Stimulated activated naive B cell treated with anti-CD40 and anti-IgM and Interleukin-4, amounts not matched to agents 10 μg/mL and 1 μg/mL and 100 μg/mL, for 72 hours (primary cell): Measurements from ENCODE around the gene TAF1D.

Experiments used
- ATAC-seq, 2 donors: fragments of 150-1000 bp; cut with Tn5 transposase; replicated peaks; 2 replicates each; pipeline ENCODE4 v1.10.0; 2021; ENCODE audit warnings: moderate library complexity in 1 of 2
- DNase-seq: peaks from one replicate; pipeline ENCODE4 v3.0.0; 2021
- H3K27ac Mint-ChIP-seq: one replicate; pipeline ENCODE4 v1.8.0; 2022; ENCODE audit warnings: mild to moderate bottlenecking, mixed read lengths
- H3K27me3 Mint-ChIP-seq, 2 donors: one replicate each; pipeline ENCODE4 v1.8.0; 2022; ENCODE audit warnings: mixed read lengths in 2 of 2
- H3K36me3 Mint-ChIP-seq, 2 donors: one replicate each; pipeline ENCODE4 v1.8.0; 2022; ENCODE audit warnings: mixed read lengths in 2 of 2, mild to moderate bottlenecking in 1 of 2
- H3K4me1 Mint-ChIP-seq, 2 donors: one replicate each; pipeline ENCODE4 v1.8.0; 2022; ENCODE audit warnings: mixed read lengths in 2 of 2, mild to moderate bottlenecking in 1 of 2
- H3K4me3 Mint-ChIP-seq, 2 donors: one replicate each; pipeline ENCODE4 v1.8.0; 2022; ENCODE audit warnings: mild to moderate bottlenecking in 2 of 2, mixed read lengths in 2 of 2, moderate library complexity in 1 of 2
- H3K9me3 Mint-ChIP-seq, 2 donors: one replicate each; pipeline ENCODE4 v1.8.0; 2022; ENCODE audit warnings: mixed read lengths in 2 of 2, mild to moderate bottlenecking in 1 of 2

The TAF1D gene

DNA sequence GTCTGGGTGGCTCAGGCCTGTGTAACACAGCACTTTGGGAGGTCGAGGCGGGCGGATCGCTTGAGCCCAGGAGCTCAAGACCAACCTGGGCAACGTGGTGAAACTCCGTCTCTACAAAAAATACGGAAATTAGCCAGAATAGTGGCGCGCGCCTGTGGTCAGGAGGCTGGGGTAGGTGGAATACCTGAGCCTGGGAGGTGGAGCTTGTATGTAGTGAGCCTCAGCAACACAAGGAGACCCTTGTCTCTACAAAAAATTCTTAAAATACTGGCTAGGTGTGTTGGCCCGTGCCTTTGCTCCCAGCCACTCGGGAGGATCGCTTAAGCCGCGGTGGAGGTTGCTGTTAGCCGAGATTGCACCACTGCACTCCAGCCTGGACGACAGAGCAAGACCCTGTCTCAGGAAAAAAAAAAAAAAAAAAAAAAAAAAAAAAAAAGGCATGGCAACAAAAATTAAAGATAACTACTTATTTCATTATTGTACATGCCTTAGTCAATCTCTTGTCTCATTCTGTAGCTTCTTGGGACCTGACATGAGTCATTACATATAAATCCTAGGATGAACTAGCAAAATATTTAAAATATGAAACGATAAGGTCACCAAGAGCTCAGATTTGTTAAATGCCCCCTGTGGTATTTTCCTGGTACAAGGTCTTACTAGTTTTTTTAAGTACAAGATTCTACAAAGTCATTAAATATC, 1.1 kb downstream of the TAF1D start:
- peaks cover 20 to 51% of the 10 kb centered on the region in 2 donors for H3K4me1 Mint-ChIP-seq
- peak; percentile 17 to 29 for ATAC-seq
- H3K36me3 Mint-ChIP-seq = peaks cover 46 to 60% of the 10 kb centered on the region in 2 donors

DNA sequence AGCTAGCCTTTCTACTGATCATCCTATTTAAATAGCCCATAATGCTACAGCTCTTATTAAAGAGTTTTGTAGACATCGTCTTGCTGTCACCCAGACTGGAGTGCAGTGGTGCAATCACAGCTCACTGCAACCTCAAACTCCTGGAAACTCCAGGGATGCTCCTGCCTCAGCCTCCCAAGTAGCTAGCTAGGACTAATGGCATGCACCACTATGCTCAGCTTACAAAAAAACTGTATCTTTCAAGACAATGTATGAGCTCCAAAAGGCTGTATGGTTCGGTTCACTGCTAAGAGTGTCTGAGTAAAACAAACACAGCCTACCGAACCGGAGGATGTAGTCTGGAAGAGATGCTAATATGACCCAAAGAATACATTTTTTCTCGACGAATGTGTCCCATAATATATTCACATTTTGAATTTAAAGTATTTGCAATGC, 2.6 kb downstream of the TAF1D start:
- H3K36me3 Mint-ChIP-seq = peaks cover 54 to 66% of the 10 kb centered on the region in 2 donors
- DNase-seq (no peak), ATAC-seq (no peak)
- peaks cover 17 to 51% of the 10 kb centered on the region in 2 donors for H3K4me1 Mint-ChIP-seq
- H3K9me3 Mint-ChIP-seq = no peaks in the 10 kb centered on the region
- peak overlapping the region; percentile 99 for H3K4me3 Mint-ChIP-seq
- no peaks in the 10 kb centered on the region for H3K27me3 Mint-ChIP-seq
- peak overlapping the region; percentile 77 for H3K27ac Mint-ChIP-seq

More for the DNA sequence above, 1.1 kb downstream of the TAF1D start:
- Mint-ChIP-seq H3K27ac (peak overlapping the region; percentile 100), H3K27me3 (no peaks in the 10 kb centered on the region), H3K9me3 (no peaks in the 10 kb centered on the region), H3K4me3 (peak overlapping the region; percentile 99)
- DNase-seq = peak; percentile 39

DNA sequence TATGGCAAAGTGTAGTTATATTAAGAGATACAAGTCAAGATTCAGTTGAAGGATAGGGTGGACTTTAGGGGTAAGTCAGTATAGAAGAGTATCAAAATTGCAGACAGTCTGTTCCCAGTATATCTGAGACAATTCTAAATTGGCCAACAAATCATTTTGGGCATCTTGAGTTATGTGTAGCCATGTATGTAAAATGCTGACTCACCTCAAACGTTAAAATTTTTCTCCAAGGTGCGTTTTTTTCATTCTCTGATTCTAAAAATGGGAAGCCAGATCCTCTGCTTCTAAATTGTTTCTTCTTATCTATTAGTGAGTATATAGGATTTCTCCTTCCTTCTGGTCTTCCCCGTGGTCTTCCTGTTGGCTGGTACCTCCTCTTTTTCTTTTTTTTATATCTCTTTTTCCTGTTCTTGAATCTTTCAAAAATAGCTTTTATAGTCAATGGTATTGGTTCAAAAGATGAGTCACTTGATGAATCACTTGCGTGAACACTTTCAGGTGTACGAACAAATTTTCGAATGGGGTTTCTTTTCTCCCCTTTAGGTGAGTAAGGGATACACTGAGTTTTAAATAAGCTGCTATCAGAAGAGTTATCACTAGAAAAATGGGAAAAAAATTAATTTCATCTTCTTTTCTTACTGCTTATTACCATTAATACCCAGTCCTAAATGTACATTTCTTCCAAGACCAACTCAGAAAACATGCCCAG, 3.2 kb downstream of the TAF1D start:
- peak overlapping the region; percentile 99 for H3K4me3 Mint-ChIP-seq
- H3K4me1 Mint-ChIP-seq = peaks cover 17 to 49% of the 10 kb centered on the region in 2 donors
- H3K27ac Mint-ChIP-seq = peak overlapping the region; percentile 77
- no peak for ATAC-seq
- no peak for DNase-seq
- no peaks in the 10 kb centered on the region for H3K27me3 Mint-ChIP-seq
- H3K9me3 Mint-ChIP-seq = no peaks in the 10 kb centered on the region
- H3K36me3 Mint-ChIP-seq = peaks cover 52 to 65% of the 10 kb centered on the region in 2 donors

DNA sequence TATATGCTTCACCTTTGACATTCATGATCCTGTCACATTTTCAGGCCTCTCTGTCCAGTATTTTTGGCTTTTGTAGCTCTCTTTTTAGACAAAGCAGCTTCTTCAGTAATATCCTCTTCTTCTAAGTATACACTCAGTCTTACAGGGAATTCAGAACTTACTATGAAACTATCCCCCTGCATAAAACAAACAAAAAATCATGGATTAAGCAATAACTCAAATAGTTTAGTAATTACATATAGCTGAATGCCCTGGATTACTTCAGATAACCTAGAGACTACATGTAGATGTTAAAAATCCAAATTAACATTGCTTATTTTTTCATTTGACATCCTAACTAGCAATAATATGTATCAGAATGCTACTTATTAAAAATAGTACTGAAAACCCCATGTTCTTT, 5.2 kb downstream of the TAF1D start:
- no peak for DNase-seq
- H3K9me3 Mint-ChIP-seq = no peaks in the 10 kb centered on the region
- H3K36me3 Mint-ChIP-seq = peaks cover 47 to 67% of the 10 kb centered on the region in 2 donors
- ATAC-seq = no peak
- no peak overlapping the region for H3K4me3 Mint-ChIP-seq
- H3K27me3 Mint-ChIP-seq = no peaks in the 10 kb centered on the region
- H3K27ac Mint-ChIP-seq = peak overlapping the region; percentile 25
- H3K4me1 Mint-ChIP-seq = peaks cover 14 to 43% of the 10 kb centered on the region in 2 donors

DNA sequence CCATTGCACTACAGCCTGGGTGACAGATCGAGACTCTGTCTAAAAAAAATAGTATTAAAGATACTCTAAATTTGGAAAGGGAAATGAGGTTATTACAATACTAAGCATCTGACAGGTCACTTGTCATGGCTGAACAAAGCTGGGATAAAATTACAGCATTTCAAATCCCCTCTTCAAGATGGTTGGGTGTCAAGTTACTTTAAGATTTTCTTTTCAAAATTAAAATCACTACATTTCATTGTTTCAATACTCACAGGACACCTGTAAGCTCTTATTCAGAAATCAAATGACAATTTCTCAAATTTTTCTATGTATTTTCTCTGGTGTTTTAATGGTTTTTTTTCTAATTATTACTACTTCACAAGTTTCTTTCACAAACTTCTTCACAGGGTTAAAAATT, 5.7 kb downstream of the TAF1D start:
- Mint-ChIP-seq H3K4me1 (peaks cover 13 to 42% of the 10 kb centered on the region in 2 donors), H3K36me3 (peaks cover 42 to 62% of the 10 kb centered on the region in 2 donors), H3K9me3 (no peaks in the 10 kb centered on the region), H3K4me3 (no peak overlapping the region), H3K27me3 (no peaks in the 10 kb centered on the region), H3K27ac (no peak overlapping the region)
- no peak for ATAC-seq
- DNase-seq = no peak

DNA sequence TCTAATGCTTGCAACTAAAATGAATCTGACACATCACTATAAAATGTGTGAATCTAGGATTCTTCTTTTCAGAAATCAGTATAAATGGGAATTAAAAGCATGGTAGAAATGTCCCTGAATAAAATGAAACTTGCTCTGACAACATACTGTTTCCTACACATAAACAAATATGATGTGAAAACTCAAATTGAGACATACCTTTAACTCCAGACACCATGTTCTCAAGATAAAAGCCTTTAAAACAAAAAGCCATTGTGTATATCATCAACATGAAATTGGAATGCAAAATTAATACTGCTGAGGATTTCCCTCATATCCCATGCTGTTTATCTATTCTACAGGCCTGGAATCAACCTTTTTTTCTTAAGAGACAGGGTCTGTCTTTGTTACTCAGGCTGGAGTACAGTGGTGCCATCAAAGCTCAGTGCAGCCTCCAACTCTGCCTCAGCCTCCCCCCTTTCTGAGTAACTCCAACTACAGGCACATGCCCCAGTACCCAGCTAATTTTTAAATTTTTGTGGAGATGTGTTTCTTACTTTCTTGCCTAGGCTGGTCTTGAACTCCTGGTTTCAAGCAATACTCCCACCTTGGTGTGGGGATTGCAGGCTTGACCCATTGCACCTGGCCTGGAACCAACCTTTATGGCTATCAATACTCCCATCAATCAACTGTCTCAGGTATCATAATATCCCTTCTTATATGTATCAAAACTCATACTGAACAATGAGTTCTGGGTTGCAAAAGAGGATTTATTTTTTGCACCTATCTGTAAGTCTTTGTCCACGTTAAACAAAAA, 6.7 kb downstream of the TAF1D start:
- H3K27me3 Mint-ChIP-seq = no peaks in the 10 kb centered on the region
- no peak for DNase-seq
- H3K27ac Mint-ChIP-seq = peak overlapping the region; percentile 59
- no peaks in the 10 kb centered on the region for H3K9me3 Mint-ChIP-seq
- peaks cover 34 to 55% of the 10 kb centered on the region in 2 donors for H3K36me3 Mint-ChIP-seq
- H3K4me1 Mint-ChIP-seq = peaks cover 14 to 36% of the 10 kb centered on the region in 2 donors
- ATAC-seq = no peak
- peak overlapping the region in 1 of 2 donors; percentile 17 for H3K4me3 Mint-ChIP-seq

DNA sequence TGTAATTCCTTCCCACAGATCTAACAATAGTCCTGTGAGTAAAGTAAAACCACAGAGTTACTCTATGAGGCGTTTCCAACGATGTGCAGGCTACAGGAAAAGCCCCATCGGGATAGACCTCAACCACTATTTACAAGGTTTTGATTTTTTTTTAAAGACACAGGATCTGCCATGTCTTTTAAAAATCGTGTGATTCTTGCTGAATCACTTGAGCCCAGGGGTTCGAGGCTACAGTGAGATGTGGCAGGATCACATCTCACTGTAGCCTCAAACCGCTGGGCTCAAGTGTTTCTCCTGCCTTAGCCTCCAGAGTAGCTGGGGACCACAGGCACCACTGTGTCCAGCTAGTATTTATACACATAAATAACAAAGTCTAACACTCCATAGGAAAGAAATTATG, 7.8 kb downstream of the TAF1D start:
- Mint-ChIP-seq H3K27me3 (no peaks in the 10 kb centered on the region), H3K4me3 (no peak overlapping the region), H3K36me3 (peaks cover 37 to 50% of the 10 kb centered on the region in 2 donors), H3K27ac (no peak overlapping the region), H3K4me1 (peaks cover 10 to 29% of the 10 kb centered on the region in 2 donors), H3K9me3 (no peaks in the 10 kb centered on the region)
- DNase-seq (no peak), ATAC-seq (no peak)

DNA sequence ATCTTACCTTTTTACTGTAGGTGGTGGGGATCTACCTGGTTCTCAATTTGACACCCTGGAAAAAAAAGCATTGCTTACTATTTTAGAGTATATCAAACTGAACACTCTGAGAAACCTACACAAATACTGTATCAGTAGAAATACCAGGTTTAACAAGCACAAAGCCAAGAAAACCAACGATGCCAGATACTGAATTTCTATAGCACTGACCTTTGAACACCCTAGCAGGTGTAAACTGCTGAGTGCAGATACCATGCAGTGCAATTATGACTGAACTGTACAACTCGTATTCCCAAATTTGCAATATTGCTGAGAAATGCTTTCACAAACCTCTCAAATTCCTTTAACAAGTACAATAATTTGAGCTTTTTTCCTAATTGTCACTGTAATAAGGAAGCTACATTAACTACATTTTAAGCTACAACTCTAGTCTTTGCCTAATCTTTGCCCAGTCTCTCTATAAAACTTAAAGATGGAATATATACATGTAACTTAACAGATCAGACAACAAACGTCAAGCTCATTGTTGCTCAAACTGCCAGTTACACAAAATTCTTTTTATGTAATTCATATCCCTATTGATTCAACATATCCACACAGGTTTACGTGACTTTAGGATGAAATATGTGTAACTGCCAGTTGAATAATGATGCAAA, 8.9 kb downstream of the TAF1D start:
- H3K4me1 Mint-ChIP-seq = peaks cover 7 to 19% of the 10 kb centered on the region in 2 donors
- no peak overlapping the region for H3K4me3 Mint-ChIP-seq
- no peak for ATAC-seq
- peaks cover 27 to 44% of the 10 kb centered on the region in 2 donors for H3K36me3 Mint-ChIP-seq
- no peak overlapping the region for H3K27ac Mint-ChIP-seq
- DNase-seq = no peak
- H3K27me3 Mint-ChIP-seq = no peaks in the 10 kb centered on the region
- no peaks in the 10 kb centered on the region for H3K9me3 Mint-ChIP-seq

DNA sequence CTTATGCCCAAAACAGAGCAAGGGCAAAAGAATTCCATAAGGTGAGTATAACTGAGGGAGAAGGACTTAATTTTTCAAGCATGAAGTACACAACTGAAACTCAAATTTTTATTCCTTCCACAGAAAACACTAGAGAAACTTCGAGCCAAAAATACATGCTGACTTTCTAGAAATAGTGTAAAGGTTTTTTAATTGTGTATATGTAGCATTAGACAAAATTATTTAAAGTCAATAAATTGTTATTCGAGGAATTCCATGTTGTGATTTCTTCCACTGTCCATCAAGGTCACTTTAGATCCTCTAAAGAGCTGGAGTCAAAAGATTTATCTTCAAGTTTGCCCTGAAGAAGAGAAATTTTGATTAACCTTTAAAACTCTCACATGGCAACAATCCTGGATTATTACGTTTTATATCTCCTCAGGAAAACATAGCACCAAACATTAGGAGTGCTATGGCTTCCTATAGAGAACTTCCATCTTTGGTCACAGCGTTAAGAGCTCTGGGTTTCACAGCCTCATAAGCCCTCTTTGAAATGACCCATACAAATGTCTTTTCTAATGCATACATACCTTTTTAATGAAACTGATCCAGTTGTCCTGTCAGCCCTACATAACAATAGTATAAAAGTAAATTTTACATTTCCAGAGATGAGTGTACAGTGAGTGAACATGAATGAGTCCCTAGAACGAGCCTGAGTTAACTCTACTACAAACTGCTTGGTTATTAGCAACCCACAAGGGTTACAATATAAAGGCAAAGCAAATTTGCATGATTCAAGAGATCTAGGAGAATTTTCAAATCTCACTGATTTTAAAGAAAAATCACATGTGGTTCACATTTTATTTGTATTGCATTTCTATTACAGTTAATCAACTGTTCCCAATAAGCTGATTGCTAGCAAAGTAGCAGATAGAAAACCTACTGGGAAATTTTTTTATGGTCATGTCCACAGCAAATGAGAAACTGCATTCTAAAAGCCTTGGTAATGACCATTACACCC, 10.9 kb downstream of the TAF1D start:
- Mint-ChIP-seq H3K36me3 (peaks cover 20 to 40% of the 10 kb centered on the region in 2 donors), H3K9me3 (no peaks in the 10 kb centered on the region), H3K4me1 (peaks cover 5 to 8% of the 10 kb centered on the region in 2 donors), H3K27me3 (no peaks in the 10 kb centered on the region), H3K27ac (no peak overlapping the region), H3K4me3 (no peak overlapping the region)
- ATAC-seq (peak in 1 of 2 donors; percentile 29), DNase-seq (no peak)

DNA sequence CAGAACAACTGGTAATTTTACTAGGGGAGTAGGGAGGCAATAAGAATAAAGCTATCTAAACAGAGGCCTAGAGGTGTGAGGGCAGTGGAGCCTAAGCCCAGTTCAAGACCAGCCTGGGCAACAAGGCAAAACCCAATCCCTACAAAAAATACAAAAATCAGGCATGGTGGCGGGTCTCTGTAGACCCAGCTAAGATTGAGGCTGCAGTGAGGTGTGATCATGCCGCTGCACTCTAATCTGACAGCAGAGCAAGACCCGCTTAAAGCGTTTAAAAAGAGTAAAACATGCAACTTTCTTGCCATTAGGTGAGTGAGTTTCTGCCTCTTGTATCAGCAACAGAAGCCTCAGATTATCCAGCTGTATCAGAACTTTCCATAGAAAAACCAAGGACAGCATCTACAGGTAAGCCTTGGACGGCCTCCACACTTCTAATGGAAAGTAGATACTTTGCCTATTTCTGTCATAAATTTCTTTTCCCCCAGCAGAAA, 12.1 kb downstream of the TAF1D start:
- no peak for DNase-seq
- H3K36me3 Mint-ChIP-seq = peaks cover 16 to 32% of the 10 kb centered on the region in 2 donors
- peaks cover 0 to 1% of the 10 kb centered on the region in 2 donors for H3K4me1 Mint-ChIP-seq
- no peak overlapping the region for H3K4me3 Mint-ChIP-seq
- no peaks in the 10 kb centered on the region for H3K9me3 Mint-ChIP-seq
- ATAC-seq = peak; percentile 17 to 30
- peak overlapping the region; percentile 66 for H3K27ac Mint-ChIP-seq
- no peaks in the 10 kb centered on the region for H3K27me3 Mint-ChIP-seq

DNA sequence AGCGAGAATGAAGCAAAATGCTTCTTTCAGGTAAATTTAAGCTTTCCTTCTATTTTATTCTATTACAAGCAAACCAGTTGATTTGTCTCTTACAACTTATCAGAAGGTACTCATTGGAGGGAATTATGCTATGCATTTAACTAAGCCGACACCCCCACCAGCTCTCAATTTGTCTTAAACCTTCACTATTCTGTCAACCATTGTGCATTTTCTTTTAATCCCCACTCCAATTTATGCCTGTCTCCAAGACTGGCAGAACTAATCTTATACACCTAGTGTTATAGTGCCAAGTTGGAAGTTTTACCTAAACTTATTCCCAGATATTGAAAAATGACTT, 12.5 kb downstream of the TAF1D start:
- no peak for DNase-seq
- peak overlapping the region; percentile 66 for H3K27ac Mint-ChIP-seq
- H3K36me3 Mint-ChIP-seq = peaks cover 16 to 32% of the 10 kb centered on the region in 2 donors
- H3K27me3 Mint-ChIP-seq = no peaks in the 10 kb centered on the region
- peak; percentile 27 to 31 for ATAC-seq
- peaks cover 0 to 1% of the 10 kb centered on the region in 2 donors for H3K4me1 Mint-ChIP-seq
- H3K4me3 Mint-ChIP-seq = no peak overlapping the region
- no peaks in the 10 kb centered on the region for H3K9me3 Mint-ChIP-seq

DNA sequence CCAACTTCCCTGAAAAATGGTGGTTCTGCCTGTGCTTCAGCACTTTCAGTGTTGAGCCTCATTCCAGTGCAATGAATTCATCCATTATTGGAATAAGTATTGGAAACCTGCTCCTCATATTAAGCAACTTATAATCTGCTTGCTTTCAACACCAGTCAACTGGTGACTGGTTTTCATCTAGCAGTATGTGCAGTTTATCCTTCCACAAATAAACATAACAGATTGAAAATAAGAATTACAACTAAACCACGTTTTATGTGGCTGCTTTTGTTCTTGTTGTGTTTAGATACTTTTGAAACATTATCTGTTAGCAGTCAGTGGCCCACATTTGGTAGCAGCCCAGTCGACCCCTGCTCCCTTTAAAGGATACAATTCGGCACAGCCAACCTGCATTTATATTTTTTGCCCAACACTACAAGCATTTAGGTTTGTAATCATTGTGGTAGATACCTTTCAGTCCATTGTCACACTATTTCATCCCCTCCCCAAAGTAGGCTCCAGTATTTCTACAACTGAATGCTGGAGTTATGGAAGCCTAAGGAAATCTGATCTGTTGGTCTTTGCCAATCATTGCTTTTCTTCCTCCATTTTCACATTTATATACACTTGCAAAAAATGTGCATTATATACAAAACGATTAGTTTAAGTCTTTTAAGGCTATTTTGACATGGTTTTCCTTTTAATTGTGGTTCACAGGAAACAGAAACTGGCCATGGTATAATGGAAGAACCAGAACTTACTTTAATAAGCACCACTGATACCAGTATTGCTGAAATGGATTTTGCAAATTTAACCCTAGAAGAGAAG, 13.1 kb downstream of the TAF1D start:
- Mint-ChIP-seq H3K36me3 (peaks cover 16 to 32% of the 10 kb centered on the region in 2 donors), H3K4me1 (peaks cover 0 to 1% of the 10 kb centered on the region in 2 donors), H3K9me3 (no peaks in the 10 kb centered on the region), H3K27ac (peak overlapping the region; percentile 87), H3K4me3 (no peak overlapping the region), H3K27me3 (no peaks in the 10 kb centered on the region)
- ATAC-seq (peak; percentile 15 to 29), DNase-seq (no peak)
